Activated CD8-positive, alpha-beta memory T cell treated with anti-CD3 and anti-CD28 coated beads, Interleukin-2, amount 50 U/mL, for 1 hour (primary cell): Measurements from ENCODE around the gene NUAK1.

Experiments used
- DNase-seq: peaks from one replicate; pipeline ENCODE4 v3.0.0-alpha.2; 2020; ENCODE audit errors: extremely low read depth

The NUAK1 gene

DNA sequence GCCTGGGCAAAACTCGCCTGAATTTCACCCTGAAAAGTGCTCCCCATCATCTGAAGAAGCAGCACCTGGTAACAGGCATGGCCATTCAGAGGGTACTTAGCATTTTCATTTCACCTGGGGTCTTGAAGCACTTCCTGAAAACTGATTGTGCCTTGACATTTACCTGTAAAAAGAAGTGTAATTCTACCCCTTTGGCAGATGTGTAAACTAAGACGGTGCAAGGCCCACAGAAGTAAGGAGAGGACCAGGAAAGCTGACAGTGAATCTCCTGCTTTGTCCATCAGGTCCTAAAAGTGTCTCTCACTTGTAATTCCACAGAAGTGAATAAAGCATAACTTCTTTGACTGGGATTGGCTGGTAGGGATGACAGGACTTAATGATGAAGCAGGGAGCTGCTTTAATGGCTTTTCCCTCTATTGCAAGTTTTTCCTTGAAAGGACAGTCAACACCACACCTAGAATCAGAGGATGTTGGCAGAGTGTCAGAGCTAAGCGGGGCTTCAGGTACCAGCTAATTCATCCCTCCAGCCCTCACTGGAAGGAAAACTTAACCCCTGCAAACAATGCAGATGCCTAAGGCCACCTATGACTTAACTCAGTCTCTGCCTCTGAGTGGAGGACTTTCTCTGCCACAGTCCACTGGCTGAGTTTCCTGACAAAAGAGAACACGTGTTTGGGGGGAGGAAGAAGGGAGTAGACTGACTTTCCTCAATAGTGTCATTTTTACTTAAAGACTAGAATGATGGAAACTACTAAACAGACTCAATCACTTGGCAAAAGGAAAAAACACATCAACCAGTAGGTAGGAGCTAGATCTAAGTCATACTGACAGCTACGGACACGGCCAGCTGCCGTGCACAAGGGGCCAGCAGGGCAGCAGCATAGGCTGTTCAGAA lies 74.7 kb downstream of the NUAK1 start:
- DNase-seq: no peak

DNA sequence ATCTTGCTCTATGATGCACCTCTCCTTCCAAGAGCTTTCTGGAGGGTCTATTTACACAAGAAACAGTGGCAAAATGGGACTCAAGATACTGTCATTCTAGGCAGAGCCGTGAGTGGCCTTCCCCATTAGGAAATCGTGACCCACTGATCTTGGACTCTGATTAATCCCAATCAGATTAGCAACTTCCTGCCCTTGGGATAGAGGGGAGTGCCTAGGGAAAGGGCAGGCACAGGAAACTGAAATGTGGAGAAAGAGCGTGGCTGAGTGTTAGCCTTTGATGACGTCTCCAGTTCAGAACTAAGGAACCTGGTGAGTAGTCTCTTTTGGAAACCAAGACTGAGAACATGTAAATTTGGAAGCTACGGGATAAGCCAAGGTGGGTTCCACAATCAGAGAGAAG lies 76.1 kb downstream of the NUAK1 start:
- no peak for DNase-seq

DNA sequence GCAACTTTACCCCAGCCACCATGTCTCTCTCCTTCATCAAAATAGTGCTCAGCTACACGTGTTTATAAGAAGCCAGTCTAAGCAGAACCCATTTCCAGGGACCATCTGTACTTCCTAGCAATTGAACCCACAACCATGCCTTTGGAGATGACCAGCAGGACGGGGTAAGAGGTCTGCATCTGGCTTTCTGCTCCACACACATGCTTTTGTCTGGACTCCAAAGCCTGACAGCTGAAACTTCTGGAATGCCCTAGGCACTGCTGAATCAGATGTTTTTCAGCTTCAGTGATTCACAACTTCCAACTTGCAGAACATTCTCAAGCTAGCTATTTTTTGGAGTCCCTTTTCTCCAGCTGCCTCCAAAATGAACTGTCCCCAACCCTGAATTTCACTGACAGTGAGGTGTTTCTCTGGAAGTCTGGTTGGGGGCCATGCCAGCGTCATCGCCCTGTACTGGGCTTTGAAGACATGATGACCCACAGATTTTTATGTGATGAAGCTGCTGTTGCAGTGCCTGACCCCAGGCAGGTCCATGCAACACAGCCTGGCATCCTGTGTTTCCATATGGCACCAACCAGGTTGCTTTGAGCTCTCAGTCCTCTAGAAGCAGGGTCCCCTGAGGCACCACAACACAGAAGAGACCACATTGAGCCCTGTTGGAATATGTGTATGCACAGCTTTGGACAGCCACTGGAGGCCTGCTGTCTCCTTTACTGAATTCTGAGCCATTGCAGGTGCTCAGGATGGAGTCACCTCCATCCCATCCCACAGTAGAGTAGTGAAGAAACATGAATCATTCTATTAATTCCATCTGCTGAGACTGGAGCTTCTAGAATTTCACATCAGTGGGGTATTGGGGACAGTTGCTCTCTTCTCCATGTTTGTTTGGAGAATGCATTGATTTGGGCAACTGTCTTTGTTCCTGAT lies 80.2 kb downstream of the NUAK1 start:
- no peak for DNase-seq

DNA sequence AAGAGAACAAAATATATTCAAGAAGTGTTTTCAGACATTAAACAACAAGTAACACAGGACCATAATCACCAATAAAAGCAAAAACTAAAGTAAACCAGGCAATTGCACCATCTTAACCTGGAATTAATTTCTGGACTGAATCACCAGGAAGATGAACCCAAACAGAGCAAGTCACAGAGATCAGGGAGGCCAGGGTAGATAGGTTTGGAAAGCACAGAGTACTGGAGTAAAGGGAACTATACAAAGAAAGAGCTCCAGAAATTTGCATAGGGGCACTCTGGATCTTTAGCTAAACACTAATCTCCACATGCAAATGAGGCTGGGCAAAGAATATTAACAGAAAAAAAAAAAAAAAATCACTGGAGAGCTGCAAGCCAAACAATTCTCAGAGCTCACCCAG lies 84.7 kb downstream of the NUAK1 start:
- no peak for DNase-seq

DNA sequence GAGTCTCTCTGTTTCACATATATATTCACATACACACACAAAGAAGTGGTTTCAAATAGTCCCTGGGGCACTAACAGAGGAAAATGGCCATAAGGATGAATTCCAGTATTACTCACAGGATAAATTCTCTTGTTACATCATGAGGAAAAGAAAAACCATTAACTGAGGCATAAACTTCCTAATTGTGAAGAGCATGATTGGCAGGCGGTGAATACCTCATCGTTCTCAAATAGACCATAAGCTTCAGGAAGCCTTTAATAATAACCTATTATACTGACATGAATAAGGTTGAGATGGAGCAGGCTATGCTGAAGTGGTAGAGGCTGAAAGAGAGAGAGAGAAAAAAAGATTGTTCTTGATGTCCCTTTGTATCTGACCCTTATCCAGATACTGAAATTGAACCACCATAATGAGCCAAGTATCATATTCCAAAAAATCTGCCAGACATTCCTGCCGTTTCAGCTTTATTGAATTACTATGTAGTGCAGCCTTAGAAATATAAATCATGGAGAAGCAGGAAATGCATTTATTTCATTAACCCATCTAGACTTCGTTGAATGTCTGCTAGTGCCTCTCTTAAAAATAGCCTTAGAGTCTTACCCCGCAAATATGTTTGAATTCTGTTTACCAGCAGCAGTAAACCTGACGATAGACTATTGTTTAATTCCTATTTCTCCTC lies 86.8 kb downstream of the NUAK1 start:
- DNase-seq: no peak

DNA sequence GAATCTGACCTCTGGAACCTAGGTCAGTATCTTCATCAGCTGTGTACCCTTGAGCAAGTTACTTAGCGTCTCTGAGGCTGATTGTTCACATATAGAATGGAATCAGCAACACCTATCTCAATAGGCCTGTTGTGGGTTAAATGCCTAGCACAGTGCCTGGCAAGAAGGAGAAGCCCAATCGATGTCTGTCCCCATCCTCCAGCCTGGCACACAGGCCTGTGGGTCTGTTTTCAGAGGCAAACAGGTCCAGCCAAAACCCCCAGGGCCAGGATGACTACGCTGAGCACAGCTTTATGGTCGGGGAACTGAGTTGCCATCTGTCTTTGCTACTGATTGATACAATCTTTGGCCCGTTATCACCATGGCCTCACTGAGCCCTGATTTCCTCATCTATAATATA lies 89.2 kb downstream of the NUAK1 start:
- DNase-seq: no peak

DNA sequence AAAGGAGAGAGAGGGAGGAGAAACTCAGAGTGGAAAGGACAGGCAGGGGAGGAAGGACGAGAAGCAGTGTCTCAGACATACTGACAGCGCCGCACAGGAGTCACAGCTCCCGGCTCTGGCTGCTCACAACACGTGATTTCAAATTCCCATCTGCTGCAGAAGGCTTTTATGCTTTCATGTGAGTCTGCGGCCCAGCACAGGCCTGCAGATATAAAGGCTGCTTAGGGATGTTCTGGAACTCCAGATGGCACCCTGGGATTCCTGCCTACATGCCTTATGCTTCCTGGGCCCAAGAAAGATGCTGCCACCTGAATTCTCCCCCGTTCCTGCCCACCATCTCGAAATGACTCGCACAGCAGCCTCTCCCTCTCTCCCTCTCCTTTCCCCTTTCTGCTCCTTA lies 89.6 kb downstream of the NUAK1 start:
- DNase-seq: no peak

DNA sequence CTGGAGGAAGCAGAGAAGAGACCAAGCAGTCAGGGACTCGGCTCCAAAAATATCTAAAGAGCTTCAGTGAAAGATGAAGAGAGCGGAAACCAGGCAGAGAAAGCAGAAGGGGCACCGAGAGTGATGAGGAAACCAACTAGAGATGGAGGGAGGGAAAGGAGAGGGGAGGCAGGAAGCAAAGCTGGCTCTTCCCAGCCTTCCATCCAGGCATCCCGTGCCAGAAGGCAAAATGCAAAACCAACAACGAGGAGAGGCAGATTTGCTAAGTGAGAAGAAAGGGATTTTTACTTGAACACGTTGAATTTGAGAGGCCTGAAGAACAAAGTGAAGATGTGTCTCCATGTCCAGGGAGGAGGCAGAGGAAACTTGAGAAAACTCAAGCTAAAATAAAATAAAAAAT lies 90.1 kb downstream of the NUAK1 start:
- no peak for DNase-seq

DNA sequence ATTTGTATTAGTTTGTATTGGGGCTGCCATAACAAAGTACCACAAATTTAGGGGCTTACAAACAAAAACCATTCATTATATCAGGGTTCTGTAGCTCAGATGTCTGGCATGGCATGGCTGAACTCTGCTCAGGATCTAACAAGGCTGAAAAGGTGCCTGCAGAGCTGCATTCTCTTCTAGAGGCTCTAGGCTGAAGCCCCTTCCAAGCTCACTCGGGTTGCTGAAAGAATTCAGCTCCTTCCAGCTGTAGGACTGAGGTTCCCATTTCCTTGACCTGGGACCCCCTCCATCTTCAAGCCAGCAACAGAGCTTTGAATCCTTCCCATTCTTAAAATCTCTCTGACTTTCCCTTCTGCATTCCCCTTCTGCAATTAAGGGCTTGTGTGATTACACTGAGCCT lies 90.7 kb downstream of the NUAK1 start:
- DNase-seq: no peak

DNA sequence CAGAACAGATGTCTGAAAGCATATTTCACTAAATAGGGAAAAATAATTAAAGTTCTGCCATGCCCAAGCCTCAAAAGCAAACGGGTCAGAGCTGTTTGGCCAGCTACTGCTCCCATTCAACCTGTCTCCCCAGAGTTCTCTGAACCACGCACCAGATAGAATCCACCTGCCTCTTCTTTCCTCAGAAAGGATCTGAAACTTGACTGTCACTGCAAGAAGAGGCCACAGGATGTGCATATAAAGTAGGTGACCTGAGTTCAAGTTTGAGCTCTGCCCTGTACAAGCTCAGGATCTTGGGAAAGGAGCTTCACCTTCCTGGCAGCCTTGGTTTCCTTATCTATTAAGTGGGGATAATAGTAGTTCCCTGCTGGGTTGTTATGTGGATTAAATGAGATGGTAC lies 91.8 kb downstream of the NUAK1 start:
- DNase-seq: no peak

DNA sequence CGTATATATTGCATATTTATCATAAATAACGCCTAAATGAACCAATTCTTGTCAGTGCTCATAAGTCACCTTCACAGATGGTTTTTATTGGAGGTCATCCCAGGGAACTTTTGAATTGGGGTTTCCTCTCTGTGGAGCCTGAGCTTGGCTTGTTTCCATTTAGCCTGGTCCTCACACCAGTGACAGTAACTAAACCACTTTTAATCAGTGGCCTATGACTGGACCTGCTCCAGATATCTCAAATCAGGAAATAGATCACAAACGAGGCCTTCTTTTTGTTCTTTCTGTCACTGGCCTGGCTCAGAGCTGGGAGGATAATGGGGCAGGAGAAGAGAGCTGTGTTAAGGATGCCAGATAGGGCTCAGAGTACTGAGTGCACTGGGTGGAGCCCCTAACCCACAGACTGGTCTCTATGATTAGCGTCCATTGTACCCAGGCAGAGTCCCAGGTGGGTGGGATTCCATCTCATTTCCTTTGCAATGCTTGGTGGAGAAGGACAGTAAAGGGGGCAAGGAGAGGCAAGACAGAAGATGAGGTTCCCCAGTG lies 92.4 kb downstream of the NUAK1 start:
- no peak for DNase-seq

DNA sequence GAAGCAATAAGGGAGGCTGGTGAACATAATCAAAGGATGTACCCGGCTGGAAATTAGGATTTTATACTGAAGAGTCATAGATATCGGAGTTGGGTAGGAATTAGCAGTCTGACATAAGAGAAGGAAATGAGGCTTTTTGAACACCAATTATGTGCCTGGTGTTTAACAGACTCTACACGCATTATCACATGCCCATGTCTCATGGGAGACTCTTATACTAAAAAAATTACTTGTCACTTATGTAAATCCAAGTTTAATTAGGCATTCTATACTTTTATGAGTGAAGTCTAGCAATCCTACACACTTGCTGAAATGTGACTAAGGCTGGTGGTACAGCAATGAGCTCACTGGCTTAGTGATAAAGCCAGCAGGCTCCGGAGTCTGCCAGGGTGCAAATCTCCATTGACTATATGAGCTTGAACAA lies 93.5 kb downstream of the NUAK1 start:
- DNase-seq: no peak

DNA sequence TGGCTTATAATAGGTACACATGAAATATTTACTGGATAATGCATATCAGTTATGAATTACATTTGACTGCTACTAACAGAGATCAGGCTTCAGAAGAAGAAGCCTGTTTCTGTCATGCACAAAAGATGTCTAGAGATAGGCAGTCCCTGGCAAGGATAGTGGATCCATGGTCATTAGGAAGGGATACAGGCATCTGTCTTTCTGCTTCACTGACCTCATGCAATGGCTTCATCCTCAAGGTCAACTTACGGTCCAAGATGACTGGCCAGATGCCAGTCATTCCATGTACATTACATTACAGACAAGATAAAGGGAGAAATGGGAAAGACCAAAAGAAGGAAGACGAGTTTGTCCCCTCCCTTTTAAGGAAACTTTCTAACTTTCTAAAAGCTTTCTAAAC lies 94.0 kb downstream of the NUAK1 start:
- no peak for DNase-seq

DNA sequence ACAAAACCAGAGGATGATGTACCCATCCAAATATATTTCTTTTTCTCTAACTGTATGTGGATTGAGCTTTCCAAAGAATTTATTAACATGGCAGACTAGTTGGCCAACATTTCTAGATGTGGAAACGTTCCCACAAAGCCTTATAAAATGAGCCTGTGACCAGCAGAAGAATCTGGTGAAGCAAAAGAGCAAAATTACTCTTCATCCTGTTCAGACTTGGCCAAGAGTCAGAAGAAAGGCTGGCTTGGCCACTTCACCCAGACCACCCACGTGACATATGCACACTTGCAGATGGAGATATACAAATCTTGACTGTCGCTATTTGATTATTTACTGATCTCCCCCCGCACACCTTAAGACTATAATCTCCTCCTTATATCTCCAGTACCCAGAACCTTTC lies 96.7 kb downstream of the NUAK1 start:
- DNase-seq: no peak

DNA sequence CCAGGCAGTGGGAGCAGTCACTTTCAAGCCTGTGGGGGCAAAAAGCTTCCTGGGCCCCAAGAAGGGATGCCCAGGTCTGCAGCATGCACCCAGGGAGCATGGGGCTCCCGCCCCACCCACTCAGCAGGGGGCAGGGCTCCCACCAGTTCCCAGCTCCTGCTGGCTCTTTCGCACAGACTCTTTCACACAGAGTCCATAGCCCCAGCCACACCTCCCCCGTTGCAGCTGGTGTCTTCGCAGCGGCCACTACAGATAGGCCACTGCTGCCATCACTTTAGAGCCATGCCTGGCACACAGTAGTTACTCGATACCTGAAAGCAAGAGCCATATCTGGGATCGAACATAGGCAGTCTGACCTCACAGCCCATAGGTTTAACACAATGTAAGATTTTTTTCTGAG lies 98.2 kb downstream of the NUAK1 start:
- DNase-seq: no peak

DNA sequence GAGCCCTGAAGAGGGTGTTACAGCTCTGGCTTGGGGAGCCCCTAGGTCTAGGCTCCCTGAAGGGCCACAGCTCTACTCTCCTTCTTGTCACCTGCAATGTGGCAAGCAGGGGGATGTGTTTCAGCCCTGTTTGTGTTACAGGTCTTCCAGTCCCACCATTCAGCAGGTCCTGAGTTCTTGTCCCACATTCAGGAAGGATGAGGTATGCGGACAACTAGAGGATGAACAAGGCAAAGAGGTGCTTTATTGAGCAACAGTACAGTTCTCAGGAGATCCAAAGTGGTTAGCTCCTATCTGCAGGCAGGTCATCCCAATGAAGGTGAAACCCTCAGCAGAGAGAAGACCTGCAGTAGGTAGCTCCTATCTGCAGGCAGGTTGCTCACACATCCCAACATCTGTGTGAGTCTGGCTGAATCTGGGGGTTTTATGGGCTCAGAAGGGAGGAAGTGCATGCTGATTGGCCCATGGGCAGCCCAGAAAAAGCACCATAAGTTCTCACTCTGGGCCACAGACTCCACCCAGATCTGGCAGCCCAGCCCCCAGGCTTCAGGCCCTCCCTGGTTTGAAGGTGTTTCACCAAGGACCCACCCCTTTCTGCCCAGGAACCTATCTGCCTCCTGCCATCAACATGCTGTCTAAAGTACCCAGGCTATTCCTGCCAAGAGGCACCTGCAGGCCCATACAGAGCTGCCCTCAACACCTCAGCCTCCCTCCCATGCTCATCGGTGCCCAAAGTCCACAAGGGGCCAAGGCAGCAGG lies 98.9 kb downstream of the NUAK1 start:
- no peak for DNase-seq

DNA sequence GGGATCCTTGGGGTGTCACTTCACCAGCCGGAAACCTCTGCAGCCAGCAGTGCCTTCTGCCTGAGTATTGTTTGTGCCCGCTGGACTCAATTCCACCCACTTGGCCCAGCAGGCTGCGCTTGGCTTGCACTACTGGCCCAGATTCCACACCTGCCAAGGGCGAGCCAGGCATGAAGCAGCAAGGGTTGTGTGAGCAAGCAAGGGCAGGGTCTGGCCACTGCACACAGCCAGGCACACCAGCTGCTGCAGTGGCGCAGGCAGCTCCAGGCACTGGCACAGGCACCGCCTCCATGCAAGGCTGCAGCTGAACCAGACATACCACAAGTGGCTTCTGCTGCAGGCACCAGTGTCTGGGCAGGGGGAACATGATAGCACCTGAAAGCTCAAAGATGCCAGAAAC lies 99.5 kb downstream of the NUAK1 start:
- no peak for DNase-seq

DNA sequence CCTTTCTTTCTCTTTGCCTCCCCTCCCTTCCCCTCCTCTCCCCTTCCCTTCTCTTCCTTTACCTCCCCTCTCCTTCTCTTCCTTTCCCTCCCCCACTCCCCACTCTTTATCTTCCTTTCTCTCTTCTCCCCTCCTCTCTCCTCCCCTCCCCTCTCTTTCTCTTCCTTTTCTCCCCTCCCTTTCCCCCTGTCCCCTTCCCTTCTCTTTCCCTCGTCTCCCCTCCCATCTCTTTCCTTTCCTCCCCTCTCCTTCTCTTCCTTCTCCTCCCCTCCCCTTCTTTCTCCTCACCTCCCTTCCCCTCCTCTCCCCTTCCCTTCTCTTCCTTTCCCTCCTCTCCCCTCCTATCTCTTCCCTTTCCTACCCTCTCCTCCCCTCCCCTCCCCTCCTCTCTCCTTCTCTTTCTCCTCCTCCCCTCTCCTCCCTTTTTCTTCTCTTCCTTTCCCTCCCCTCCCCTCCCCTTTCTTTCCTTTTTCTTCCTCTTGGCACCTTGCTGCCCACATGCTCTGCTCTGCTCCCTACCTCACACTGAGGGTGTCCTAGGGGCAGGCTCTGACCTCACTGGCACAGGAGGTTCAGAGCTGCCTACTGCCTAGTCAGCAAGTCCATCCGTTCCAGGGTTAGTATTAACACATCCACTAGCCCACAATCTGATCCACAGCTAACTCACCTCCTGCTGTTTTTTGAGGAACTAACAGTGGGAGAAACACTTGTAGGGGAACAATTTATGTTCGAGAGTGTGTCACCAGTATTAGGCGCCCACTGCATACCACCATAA lies 101.0 kb downstream of the NUAK1 start:
- no peak for DNase-seq

DNA sequence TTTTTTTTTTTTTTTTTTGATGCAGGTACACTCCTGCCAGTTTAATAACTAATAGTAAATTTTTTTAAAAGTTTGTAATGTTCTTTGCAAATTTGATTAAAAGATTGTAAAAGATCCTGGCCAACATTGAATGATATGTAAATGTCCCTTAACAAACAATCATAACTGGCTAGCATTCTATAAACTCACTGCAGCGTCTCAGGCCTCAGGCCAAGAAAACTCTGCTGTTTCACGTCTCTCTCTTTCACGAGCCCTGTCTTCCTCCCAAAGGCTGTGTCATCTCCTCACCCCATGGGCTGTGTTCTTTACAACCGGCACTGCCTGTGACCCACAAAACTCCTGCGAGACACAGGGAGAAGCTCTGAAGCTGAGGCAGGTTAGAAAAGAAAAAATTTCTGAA lies 103.3 kb downstream of the NUAK1 start:
- DNase-seq: no peak

DNA sequence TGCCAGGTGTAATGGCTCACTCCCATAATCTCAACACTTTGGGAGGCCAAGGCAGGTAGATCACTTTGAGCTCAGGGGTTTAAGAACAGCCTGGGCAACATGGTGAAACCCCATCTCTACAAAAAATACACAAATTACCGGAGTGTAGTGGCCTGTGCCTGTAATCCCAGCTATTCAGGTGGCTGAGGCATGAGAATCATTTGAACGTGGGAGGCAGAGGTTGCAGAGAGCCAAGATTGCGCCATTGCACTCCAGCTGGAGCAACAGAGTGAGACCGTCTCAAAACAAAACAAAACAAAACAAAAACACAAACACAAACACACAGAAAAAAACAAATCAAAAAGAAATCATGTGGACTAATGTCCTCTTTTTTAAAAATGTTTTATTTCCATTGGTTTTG lies 104.4 kb downstream of the NUAK1 start:
- no peak for DNase-seq
